ENCODE measurements around the gene ISCU.

The ISCU gene

DNA sequence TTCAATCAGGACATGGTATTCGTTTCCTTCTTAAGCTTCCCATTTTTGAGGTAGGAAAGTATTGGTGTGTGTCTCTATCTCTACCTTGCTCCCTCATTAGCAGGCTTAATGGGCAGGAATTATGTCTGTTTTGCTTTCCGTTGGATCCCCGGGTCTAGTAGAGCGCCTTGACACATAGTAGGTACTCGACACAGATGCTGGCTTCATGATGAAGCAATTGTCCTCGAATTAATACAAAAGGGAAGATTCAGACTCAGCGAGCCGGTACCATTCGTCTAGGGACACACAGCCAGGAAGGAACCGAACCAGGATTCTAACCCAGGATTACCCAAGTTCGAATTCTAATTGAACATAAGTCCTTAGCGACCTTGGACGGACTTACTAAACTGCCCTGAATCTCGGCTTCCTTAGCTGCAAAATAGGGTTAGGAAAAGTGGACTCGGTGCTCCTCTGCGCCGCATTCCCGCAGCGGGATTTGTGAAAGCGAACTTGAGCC is 496 bp upstream of the ISCU start:
- ATAC-seq = no peak; the same call in 2 of the 3 replicates
- TF ChIP-seq SNAI2 (CRISPR knock-in tag; IDR thresholded peaks at IDR 0.05) (no peak), GLIS3 (CRISPR knock-in tag; IDR thresholded peaks at IDR 0.05) (0 out of 2 replicates have a peak, but pooled peaks have one; percentile 30), ISL1 (CRISPR knock-in tag; IDR thresholded peaks at IDR 0.05) (peak; percentile 8; the same call in 1 of the 2 replicates)

DNA sequence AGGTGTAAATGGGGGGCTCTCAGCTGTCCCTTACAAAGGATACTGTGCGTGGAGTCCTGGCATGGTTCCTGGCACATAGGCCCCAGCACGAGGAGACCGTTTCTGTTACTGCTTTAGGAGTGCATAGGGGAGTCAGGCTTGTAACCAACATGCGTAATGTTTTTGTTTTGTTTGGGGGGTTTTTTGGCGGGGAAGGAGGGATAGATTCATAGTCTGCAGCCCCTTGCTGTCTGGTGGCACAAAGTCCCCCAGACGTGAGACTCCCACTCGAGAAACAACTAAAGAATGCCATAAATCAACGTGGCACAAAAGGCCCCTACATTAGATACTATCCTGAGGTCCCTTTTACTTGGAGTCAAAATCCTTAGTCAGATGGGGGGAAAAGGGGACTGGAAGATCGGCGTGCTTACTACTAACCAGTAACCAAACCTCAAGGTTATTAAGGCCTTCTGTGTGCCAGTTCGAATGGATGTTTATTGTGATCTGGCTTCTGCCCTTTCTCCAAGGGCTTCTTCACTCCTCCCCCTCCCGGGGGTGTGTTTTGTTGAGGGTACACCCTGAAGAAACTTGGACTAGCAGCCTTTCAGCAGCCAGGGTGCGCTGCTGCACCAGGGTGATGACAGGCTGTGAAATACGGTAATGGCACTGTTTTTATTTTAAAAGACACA is 874 bp downstream of the ISCU start:
- peak; percentile 65 for ATAC-seq
- TF ChIP-seq ESRRG (CRISPR knock-in tag; IDR thresholded peaks at IDR 0.05) (no peak), ZFP3 (CRISPR knock-in tag; IDR thresholded peaks at IDR 0.05) (no peak), ARNTL (CRISPR knock-in tag; IDR thresholded peaks at IDR 0.05; ENCODE audit: borderline replicate concordance, low read depth) (no peak), ZNF8 (CRISPR knock-in tag; IDR thresholded peaks at IDR 0.05) (no peak), GLIS3 (CRISPR knock-in tag; IDR thresholded peaks at IDR 0.05) (no peak), ZFP30 (CRISPR knock-in tag; IDR thresholded peaks at IDR 0.05) (no peak), OSR1 (CRISPR knock-in tag; IDR thresholded peaks at IDR 0.05) (no peak)
- TF ChIP-seq, protein P1, sequence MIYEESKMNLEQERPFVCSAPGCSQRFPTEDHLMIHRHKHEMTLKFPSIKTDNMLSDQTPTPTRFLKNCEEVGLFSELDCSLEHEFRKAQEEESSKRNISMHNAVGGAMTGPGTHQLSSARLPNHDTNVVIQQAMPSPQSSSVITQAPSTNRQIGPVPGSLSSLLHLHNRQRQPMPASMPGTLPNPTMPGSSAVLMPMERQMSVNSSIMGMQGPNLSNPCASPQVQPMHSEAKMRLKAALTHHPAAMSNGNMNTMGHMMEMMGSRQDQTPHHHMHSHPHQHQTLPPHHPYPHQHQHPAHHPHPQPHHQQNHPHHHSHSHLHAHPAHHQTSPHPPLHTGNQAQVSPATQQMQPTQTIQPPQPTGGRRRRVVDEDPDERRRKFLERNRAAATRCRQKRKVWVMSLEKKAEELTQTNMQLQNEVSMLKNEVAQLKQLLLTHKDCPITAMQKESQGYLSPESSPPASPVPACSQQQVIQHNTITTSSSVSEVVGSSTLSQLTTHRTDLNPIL (CRISPR knock-in tag; IDR thresholded peaks at IDR 0.05; ENCODE audit: low read depth) = no peak
- TF ChIP-seq, protein P2, sequence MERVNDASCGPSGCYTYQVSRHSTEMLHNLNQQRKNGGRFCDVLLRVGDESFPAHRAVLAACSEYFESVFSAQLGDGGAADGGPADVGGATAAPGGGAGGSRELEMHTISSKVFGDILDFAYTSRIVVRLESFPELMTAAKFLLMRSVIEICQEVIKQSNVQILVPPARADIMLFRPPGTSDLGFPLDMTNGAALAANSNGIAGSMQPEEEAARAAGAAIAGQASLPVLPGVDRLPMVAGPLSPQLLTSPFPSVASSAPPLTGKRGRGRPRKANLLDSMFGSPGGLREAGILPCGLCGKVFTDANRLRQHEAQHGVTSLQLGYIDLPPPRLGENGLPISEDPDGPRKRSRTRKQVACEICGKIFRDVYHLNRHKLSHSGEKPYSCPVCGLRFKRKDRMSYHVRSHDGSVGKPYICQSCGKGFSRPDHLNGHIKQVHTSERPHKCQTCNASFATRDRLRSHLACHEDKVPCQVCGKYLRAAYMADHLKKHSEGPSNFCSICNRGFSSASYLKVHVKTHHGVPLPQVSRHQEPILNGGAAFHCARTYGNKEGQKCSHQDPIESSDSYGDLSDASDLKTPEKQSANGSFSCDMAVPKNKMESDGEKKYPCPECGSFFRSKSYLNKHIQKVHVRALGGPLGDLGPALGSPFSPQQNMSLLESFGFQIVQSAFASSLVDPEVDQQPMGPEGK (CRISPR knock-in tag; IDR thresholded peaks at IDR 0.05; ENCODE audit: borderline replicate concordance) = no peak

DNA sequence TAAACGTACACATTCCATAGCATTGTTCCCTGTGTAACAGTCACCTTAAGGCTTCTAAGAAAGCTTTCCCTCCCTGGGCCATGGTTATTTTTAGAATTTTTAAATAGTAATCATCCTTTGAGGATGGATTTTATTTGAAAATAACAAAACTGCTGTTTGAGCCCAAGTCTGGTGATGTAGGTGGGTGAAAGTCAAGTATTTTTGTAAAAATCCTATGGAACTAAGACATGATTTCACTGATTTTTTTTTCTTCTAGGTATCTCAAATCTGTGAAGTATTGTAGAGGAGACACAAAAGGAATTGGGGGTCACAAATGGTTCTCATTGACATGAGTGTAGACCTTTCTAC is 1.4 kb downstream of the ISCU start:
- no peak for ATAC-seq
- TF ChIP-seq SNAI2 (CRISPR knock-in tag; IDR thresholded peaks at IDR 0.05) (no peak), ARNTL (CRISPR knock-in tag; IDR thresholded peaks at IDR 0.05; ENCODE audit: borderline replicate concordance, low read depth) (no peak), ZFP30 (CRISPR knock-in tag; IDR thresholded peaks at IDR 0.05) (no peak), OSR1 (CRISPR knock-in tag; IDR thresholded peaks at IDR 0.05) (no peak)
- TF ChIP-seq, protein P3, sequence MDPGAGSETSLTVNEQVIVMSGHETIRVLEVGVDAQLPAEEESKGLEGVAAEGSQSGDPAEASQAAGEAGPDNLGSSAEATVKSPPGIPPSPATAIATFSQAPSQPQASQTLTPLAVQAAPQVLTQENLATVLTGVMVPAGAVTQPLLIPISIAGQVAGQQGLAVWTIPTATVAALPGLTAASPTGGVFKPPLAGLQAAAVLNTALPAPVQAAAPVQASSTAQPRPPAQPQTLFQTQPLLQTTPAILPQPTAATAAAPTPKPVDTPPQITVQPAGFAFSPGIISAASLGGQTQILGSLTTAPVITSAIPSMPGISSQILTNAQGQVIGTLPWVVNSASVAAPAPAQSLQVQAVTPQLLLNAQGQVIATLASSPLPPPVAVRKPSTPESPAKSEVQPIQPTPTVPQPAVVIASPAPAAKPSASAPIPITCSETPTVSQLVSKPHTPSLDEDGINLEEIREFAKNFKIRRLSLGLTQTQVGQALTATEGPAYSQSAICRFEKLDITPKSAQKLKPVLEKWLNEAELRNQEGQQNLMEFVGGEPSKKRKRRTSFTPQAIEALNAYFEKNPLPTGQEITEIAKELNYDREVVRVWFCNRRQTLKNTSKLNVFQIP (CRISPR knock-in tag; IDR thresholded peaks at IDR 0.05; ENCODE audit: borderline replicate concordance, low read depth) = no peak

DNA sequence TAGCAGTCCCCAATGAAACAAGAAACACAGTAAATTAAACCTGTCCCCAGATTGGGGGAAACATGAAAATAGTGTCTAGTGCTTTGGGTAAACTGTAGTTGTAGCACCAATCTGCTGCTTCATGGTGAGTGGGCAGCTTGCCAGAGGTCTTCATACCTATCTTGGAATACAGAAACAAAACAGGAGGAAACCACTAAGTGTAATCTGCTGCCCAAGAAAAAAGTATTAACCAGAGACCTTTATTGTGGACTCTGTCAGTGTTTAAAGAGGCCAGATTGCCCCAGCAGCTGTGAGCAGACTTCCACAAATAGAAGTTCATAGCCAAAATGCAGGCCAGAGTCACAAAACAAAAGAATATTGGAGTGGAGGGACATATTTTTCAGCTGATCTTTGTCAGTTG is 2.3 kb downstream of the ISCU start:
- TF ChIP-seq, protein P1 (CRISPR knock-in tag; IDR thresholded peaks at IDR 0.05; ENCODE audit: low read depth) = no peak
- TF ChIP-seq TOX (CRISPR knock-in tag; IDR thresholded peaks at IDR 0.05; ENCODE audit: borderline replicate concordance) (no peak), PPARA (CRISPR knock-in tag; IDR thresholded peaks at IDR 0.05; ENCODE audit: borderline replicate concordance) (no peak), SNAI2 (CRISPR knock-in tag; IDR thresholded peaks at IDR 0.05) (no peak), ZFP30 (CRISPR knock-in tag; IDR thresholded peaks at IDR 0.05) (no peak), CSDC2 (CRISPR knock-in tag; IDR thresholded peaks at IDR 0.05) (no peak), ESRRG (CRISPR knock-in tag; IDR thresholded peaks at IDR 0.05) (no peak), TCF4 (CRISPR knock-in tag; IDR thresholded peaks at IDR 0.05; ENCODE audit: borderline replicate concordance) (no peak), GLIS3 (CRISPR knock-in tag; IDR thresholded peaks at IDR 0.05) (no peak), TSHZ2 (CRISPR knock-in tag; IDR thresholded peaks at IDR 0.05) (no peak), ZNF565 (CRISPR knock-in tag; conservative IDR thresholded peaks at IDR 0.05; ENCODE audit: low read depth) (no peak), ZNF70 (CRISPR knock-in tag; IDR thresholded peaks at IDR 0.05) (no peak), BACH2 (CRISPR knock-in tag; IDR thresholded peaks at IDR 0.05; ENCODE audit: borderline replicate concordance) (no peak)
- TF ChIP-seq, protein P2 (CRISPR knock-in tag; IDR thresholded peaks at IDR 0.05; ENCODE audit: borderline replicate concordance) = no peak
- TF ChIP-seq, protein P3 (CRISPR knock-in tag; IDR thresholded peaks at IDR 0.05; ENCODE audit: borderline replicate concordance, low read depth) = no peak

More for the DNA sequence above, 2.3 kb downstream of the ISCU start:
- no peak for ATAC-seq

Measured in SK-N-SH treated with all-trans-retinoic acid at 6 μM for 48 hours (cell line).